GM06990 (cell line): Measurements from ENCODE around the gene ARHGEF17.

Experiments
- DNase-seq: peaks from one replicate; pipeline ENCODE4 v3.0.0-alpha.2; 2011; ENCODE audit not compliant: insufficient read length; ENCODE audit errors: extremely low read depth
- H3K27me3 ChIP-seq: replicated peaks from 2 replicates; pipeline ENCODE4 v1.6.0; 2011; ENCODE audit warnings: low read length; ENCODE audit not compliant: control insufficient read depth, insufficient read depth
- H3K36me3 ChIP-seq: 2 replicates; pipeline ENCODE4 v1.5.1; 2011; ENCODE audit warnings: low read length; ENCODE audit not compliant: control insufficient read depth, insufficient read depth
- H3K4me3 ChIP-seq: replicated peaks from 2 replicates; pipeline ENCODE4 v1.5.1; 2011; ENCODE audit warnings: low read depth, mild to moderate bottlenecking, control low read depth, low read length
- CTCF ChIP-seq: IDR thresholded peaks from 2 replicates; pipeline ENCODE4 v1.5.1; 2011; ENCODE audit warnings: low read length, control low read depth, mild to moderate bottlenecking, inconsistent platforms; ENCODE audit not compliant: insufficient read depth, poor library complexity, severe bottlenecking

The ARHGEF17 gene

DNA sequence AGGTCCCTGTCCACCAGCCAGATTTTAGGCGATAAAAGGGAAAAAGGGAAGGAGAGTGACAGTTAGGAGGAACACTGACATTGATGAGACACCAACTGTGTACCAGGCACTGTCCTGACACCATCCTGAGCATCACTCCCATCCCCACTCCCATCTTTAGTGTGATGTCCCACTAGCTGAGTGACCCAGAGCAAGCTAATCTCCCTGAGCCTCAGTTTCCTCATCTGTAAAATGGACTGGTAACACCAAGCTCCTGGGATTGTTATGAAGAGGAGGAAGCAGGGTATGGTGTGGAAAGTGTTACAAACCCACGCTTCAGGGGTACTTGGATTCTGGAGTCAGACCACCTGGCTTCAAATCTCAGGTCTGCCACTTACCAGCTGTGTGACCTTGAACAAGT, 44.4 kb upstream of the ARHGEF17 start:
- Histone ChIP-seq H3K27me3 (no peaks in the 10 kb centered on the region), H3K4me3 (no peak overlapping the region)
- DNase-seq = no peak

DNA sequence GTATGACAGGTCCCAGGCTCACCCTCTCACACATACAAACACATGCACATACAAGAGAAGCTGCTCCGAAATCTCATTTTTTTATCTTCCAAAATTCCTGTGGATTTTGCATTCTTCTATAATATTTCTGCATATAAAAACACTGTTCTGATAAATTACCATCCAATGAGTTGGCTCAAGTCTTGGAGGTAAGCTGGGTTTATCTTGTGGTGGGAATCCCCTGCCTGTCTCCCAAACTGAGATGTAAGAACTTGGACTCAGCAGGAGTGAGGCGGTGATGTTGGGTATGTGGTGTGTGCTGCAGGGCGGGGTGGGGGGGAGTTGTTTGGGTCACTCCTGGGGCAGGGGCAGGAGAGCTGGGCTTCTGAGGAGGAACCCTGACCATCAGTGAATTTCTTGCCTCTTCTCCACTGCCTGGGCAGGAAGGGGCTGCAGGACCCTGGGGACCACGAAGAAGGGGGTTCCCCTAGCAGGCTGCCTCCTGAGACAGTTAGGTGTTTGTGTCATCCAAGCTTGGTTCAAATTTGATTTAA, 42.7 kb upstream of the ARHGEF17 start:
- no peak for TF ChIP-seq CTCF
- H3K27me3 ChIP-seq = no peaks in the 10 kb centered on the region
- H3K4me3 ChIP-seq = no peak overlapping the region
- no peak for DNase-seq
- H3K36me3 ChIP-seq = no peaks in the 10 kb centered on the region

More for the DNA sequence above, 44.4 kb upstream of the ARHGEF17 start:
- TF ChIP-seq CTCF = no peak
- no peaks in the 10 kb centered on the region for H3K36me3 ChIP-seq

DNA sequence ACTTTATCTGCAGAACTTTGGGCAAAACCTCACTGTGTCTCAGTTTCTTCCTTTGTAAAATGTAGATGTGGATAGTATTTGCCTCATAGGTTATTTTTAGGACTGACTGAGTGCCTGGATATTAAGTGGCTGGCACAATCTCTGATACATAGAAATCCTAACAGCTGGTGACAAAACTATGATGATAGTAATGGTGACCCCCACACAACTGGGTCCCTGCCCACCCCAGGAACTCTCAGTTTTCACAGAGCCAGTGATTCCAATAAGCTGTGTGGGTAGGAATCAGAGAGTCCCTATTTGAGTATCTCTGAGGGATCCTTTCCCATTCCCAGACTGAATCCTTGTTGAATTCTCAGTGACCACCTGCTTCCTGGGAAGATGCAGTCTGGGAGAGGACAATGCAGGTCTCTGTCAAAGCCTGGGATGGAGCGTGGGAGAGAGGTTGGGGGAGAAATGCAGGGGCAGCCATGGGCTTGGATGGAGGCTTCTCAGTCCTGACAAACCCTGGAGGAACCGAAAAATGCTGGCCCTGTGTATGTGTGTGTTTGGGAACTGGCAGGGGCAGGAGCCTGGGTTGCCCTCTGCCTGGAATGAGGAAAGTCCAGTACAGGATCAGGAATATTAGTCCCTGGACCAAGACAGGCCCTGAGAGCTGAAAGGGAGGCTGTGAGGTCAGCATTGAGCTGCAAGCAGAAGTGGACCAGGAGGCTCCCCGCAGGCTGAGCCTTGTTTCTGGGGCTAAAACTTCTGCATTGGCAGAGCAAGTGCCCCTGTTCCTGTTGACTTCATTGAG, 42.0 kb upstream of the ARHGEF17 start:
- TF ChIP-seq CTCF = no peak
- no peak for DNase-seq
- H3K4me3 ChIP-seq = no peak overlapping the region
- no peaks in the 10 kb centered on the region for H3K27me3 ChIP-seq
- H3K36me3 ChIP-seq = no peaks in the 10 kb centered on the region

DNA sequence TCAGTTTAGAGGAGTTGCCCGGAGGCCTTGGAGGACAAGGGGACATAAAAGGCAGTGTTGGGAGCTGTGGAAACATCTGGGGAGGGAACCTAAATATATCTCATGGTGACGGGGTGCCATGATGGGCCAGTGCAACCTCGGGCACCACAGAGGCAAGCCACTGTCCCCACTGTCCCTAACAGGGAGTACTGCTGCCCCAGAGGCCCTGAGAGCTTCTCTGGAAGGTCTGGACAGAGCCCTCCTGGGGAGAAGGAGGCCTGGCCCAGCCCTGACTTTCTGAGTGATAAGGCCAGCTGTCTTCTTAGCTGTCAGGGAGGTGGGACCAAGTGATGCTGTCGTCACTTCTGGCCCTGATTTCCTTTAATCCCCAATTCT, 41.4 kb upstream of the ARHGEF17 start:
- no peak for TF ChIP-seq CTCF
- Histone ChIP-seq H3K27me3 (no peaks in the 10 kb centered on the region), H3K36me3 (no peaks in the 10 kb centered on the region), H3K4me3 (no peak overlapping the region)
- no peak for DNase-seq

- Histone ChIP-seq H3K36me3 (no peaks in the 10 kb centered on the region), H3K27me3 (no peaks in the 10 kb centered on the region), H3K4me3 (no peak overlapping the region)
- TF ChIP-seq CTCF = no peak
- DNase-seq = no peak
Observed at GRCh38 chr11:73267122-73267846, 40.8 kb upstream of the ARHGEF17 start.
